ENCODE measurements around the gene EXD3. TPM values are rescaled to one million over a fixed set of nuclear protein-coding genes. Genes with fewer than 3 reads are reported as not detected.

EXD3 gene
- total and polyA plus RNA-seq, 2 of the 13 experiments (the other 11 are each of a cell fraction or from before 2014, with no cell fraction given): 2.7 to 4.8 TPM

DNA sequence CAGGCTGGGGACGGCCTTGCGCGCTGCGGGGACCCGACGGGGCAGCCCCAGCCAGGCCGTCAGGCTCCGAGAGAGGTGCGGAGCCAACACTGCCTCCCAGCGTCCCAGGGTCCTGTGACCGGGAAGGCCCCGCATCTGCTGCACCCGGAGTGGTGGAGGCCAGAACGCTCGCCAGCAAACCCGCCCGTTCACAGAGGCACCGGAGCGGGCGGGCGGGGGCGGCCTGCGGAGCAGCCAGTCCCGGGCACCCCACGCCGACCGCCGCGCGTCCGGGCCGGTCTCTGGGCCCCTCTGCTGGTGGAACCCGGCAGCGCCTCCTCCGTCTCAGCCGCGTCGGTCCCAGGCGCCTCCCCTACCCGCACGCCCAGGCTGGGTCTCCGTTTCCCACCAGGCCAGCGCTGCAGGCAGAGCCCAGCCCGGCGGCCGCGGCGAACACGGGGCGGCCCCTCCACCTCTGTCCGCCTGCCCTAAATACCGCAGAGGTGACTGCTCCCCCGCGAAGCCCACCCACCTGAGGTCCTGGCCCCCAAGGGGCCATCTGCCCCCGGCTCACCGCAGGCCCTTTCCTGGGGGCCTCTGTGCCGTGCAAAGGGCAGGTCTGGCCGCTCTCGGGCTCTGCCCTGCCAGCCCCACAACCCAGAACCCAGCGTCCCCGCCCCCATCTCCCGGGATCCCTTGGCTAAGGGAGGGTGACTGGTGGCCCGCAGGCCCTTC, 15.9 kb downstream of the EXD3 start (continued):
- TF ChIP-seq CREB1 (IDR thresholded peaks at IDR 0.05) (no peak), CREB1 (CRISPR knock-in tag; IDR thresholded peaks at IDR 0.05) (no peak), EED (CRISPR knock-in tag; IDR thresholded peaks at IDR 0.05) (peak; percentile 47; the same call in 1 of the 2 replicates), MEIS2 (CRISPR knock-in tag; IDR thresholded peaks at IDR 0.05) (0 out of 2 replicates have a peak, but pooled peaks have one; percentile 16), MTA1 (CRISPR knock-in tag; IDR thresholded peaks at IDR 0.05; ENCODE audit: borderline replicate concordance) (peak; percentile 41; the same call in 1 of the 2 replicates), AKAP8 (CRISPR knock-in tag; IDR thresholded peaks at IDR 0.05) (peak; percentile 96), ZMYM4 (CRISPR knock-in tag; IDR thresholded peaks at IDR 0.05) (0 out of 2 replicates have a peak, but pooled peaks have one; percentile 23), TOPORS (CRISPR knock-in tag; IDR thresholded peaks at IDR 0.05) (no peak), TBX2 (CRISPR knock-in tag; IDR thresholded peaks at IDR 0.05; ENCODE audit: borderline replicate concordance) (peak; percentile 24; the same call in 1 of the 2 replicates), DNMT1 (CRISPR knock-in tag; IDR thresholded peaks at IDR 0.05) (0 out of 2 replicates have a peak, but pooled peaks have one; percentile 40), MXD4 (CRISPR knock-in tag; IDR thresholded peaks at IDR 0.05) (no peak), RARG (CRISPR knock-in tag; IDR thresholded peaks at IDR 0.05; ENCODE audit: low read depth) (no peak)
- TF ChIP-seq, protein P1, sequence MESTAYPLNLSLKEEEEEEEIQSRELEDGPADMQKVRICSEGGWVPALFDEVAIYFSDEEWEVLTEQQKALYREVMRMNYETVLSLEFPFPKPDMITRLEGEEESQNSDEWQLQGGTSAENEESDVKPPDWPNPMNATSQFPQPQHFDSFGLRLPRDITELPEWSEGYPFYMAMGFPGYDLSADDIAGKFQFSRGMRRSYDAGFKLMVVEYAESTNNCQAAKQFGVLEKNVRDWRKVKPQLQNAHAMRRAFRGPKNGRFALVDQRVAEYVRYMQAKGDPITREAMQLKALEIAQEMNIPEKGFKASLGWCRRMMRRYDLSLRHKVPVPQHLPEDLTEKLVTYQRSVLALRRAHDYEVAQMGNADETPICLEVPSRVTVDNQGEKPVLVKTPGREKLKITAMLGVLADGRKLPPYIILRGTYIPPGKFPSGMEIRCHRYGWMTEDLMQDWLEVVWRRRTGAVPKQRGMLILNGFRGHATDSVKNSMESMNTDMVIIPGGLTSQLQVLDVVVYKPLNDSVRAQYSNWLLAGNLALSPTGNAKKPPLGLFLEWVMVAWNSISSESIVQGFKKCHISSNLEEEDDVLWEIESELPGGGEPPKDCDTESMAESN (CRISPR knock-in tag; conservative IDR thresholded peaks at IDR 0.05): peak; percentile 49; the same call in 1 of the 2 replicates
- TF ChIP-seq, protein P2, sequence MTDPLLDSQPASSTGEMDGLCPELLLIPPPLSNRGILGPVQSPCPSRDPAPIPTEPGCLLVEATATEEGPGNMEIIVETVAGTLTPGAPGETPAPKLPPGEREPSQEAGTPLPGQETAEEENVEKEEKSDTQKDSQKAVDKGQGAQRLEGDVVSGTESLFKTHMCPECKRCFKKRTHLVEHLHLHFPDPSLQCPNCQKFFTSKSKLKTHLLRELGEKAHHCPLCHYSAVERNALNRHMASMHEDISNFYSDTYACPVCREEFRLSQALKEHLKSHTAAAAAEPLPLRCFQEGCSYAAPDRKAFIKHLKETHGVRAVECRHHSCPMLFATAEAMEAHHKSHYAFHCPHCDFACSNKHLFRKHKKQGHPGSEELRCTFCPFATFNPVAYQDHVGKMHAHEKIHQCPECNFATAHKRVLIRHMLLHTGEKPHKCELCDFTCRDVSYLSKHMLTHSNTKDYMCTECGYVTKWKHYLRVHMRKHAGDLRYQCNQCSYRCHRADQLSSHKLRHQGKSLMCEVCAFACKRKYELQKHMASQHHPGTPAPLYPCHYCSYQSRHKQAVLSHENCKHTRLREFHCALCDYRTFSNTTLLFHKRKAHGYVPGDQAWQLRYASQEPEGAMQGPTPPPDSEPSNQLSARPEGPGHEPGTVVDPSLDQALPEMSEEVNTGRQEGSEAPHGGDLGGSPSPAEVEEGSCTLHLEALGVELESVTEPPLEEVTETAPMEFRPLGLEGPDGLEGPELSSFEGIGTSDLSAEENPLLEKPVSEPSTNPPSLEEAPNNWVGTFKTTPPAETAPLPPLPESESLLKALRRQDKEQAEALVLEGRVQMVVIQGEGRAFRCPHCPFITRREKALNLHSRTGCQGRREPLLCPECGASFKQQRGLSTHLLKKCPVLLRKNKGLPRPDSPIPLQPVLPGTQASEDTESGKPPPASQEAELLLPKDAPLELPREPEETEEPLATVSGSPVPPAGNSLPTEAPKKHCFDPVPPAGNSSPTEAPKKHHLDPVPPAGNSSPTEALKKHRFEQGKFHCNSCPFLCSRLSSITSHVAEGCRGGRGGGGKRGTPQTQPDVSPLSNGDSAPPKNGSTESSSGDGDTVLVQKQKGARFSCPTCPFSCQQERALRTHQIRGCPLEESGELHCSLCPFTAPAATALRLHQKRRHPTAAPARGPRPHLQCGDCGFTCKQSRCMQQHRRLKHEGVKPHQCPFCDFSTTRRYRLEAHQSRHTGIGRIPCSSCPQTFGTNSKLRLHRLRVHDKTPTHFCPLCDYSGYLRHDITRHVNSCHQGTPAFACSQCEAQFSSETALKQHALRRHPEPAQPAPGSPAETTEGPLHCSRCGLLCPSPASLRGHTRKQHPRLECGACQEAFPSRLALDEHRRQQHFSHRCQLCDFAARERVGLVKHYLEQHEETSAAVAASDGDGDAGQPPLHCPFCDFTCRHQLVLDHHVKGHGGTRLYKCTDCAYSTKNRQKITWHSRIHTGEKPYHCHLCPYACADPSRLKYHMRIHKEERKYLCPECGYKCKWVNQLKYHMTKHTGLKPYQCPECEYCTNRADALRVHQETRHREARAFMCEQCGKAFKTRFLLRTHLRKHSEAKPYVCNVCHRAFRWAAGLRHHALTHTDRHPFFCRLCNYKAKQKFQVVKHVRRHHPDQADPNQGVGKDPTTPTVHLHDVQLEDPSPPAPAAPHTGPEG (CRISPR knock-in tag; IDR thresholded peaks at IDR 0.05): peak; percentile 71
- TF ChIP-seq, protein P3, sequence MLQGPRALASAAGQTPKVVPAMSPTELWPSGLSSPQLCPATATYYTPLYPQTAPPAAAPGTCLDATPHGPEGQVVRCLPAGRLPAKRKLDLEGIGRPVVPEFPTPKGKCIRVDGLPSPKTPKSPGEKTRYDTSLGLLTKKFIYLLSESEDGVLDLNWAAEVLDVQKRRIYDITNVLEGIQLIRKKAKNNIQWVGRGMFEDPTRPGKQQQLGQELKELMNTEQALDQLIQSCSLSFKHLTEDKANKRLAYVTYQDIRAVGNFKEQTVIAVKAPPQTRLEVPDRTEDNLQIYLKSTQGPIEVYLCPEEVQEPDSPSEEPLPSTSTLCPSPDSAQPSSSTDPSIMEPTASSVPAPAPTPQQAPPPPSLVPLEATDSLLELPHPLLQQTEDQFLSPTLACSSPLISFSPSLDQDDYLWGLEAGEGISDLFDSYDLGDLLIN (CRISPR knock-in tag; IDR thresholded peaks at IDR 0.05; ENCODE audit: borderline replicate concordance): no peak
- TF ChIP-seq, protein P4, sequence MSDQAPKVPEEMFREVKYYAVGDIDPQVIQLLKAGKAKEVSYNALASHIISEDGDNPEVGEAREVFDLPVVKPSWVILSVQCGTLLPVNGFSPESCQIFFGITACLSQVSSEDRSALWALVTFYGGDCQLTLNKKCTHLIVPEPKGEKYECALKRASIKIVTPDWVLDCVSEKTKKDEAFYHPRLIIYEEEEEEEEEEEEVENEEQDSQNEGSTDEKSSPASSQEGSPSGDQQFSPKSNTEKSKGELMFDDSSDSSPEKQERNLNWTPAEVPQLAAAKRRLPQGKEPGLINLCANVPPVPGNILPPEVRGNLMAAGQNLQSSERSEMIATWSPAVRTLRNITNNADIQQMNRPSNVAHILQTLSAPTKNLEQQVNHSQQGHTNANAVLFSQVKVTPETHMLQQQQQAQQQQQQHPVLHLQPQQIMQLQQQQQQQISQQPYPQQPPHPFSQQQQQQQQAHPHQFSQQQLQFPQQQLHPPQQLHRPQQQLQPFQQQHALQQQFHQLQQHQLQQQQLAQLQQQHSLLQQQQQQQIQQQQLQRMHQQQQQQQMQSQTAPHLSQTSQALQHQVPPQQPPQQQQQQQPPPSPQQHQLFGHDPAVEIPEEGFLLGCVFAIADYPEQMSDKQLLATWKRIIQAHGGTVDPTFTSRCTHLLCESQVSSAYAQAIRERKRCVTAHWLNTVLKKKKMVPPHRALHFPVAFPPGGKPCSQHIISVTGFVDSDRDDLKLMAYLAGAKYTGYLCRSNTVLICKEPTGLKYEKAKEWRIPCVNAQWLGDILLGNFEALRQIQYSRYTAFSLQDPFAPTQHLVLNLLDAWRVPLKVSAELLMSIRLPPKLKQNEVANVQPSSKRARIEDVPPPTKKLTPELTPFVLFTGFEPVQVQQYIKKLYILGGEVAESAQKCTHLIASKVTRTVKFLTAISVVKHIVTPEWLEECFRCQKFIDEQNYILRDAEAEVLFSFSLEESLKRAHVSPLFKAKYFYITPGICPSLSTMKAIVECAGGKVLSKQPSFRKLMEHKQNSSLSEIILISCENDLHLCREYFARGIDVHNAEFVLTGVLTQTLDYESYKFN (CRISPR knock-in tag; conservative IDR thresholded peaks at IDR 0.05): 0 out of 2 replicates have a peak, but pooled peaks have one; percentile 12
